Esophagus muscularis mucosa (tissue), 4 donors: ENCODE measurements around the gene CLEC19A. TPM values are rescaled to one million over a fixed set of nuclear protein-coding genes. Genes with fewer than 3 reads are reported as not detected.

Source experiments
- DNase-seq: peaks from one replicate; pipeline ENCODE4 v3.0.0-alpha.2; 2017; ENCODE audit errors: extremely low spot score
- H3K27ac ChIP-seq, 4 donors: fragments of 200-600 bp; sonication (generic); replicated peaks in 1 of 4; 1 replicate in 3 of 4; 2 replicates in 1 of 4; pipeline ENCODE4 v1.5.1; 2016 to 2019; ENCODE audit warnings: mild to moderate bottlenecking in 1 of 4
- H3K27me3 ChIP-seq, 4 donors: fragments of 200-600 bp; sonication (generic); one replicate each; pipeline versions ENCODE4 v1.5.1 to v1.6.0; 2016 to 2019
- H3K36me3 ChIP-seq, 4 donors: fragments of 200-600 bp; sonication (generic); one replicate each; pipeline ENCODE4 v1.5.1; 2016 to 2019
- H3K4me1 ChIP-seq, 4 donors: fragments of 200-600 bp; sonication (generic); one replicate each; pipeline ENCODE4 v1.5.1; 2016 to 2019
- H3K4me3 ChIP-seq, 4 donors: fragments of 200-600 bp; sonication (generic); 1 replicate in 2 of 4; 2 replicates in 2 of 4; pipeline ENCODE4 v1.5.1; 2016 to 2019; ENCODE audit warnings: mild to moderate bottlenecking in 4 of 4, moderate library complexity in 1 of 4
- H3K9me3 ChIP-seq, 4 donors: fragments of 200-600 bp; sonication (generic); 1 replicate in 3 of 4; 2 replicates in 1 of 4; pipeline ENCODE4 v1.5.1; 2016 to 2019
- EP300 ChIP-seq: sonication (generic); formaldehyde crosslinking; IDR thresholded peaks from one replicate; pipeline ENCODE4 v1.6.1; 2017; ENCODE audit warnings: antibody characterized with exemption
- POLR2A ChIP-seq: fragments of 450-650 bp; IDR thresholded peaks from one replicate; pipeline ENCODE4 v1.6.1; 2017; ENCODE audit warnings: antibody characterized with exemption, moderate library complexity, mild to moderate bottlenecking, low read depth
- POLR2AphosphoS5 ChIP-seq, 2 donors: sonication (generic); formaldehyde crosslinking; IDR thresholded peaks; one replicate each; pipeline ENCODE4 v1.6.1; 2017; ENCODE audit warnings: antibody characterized with exemption in 2 of 2
- WGBS: methylation state at CpG from one replicate; pipeline ENCODE4 v1.1.5; 2018; 5-methylcytosine and 5-hydroxymethylcytosine counted together
- intact Hi-C: fragments of 100-400 bp; cut with DNase I; formaldehyde crosslinking; loops from one replicate; pipeline ENCODE4 v1.15.1; 2023
- total RNA-seq, 4 donors: library from RNA; depleted of rRNA; stranded (reverse); fragments of >200 nt; gene quantifications; one replicate each; pipeline versions ENCODE4 v1.1.0 to v1.2.1, GENCODE V29; 2016
- TF ChIP-seq, protein P1 (sequence below), 3 experiments: fragments of 200-600 bp in 2 of 3; fragments of 450-650 bp in 1 of 3; sonication (generic) in 2 of 3; IDR thresholded peaks; one replicate each; pipeline ENCODE4 v1.5.1; 2017 to 2019; ENCODE audit warnings: antibody characterized with exemption in 3 of 3, mild to moderate bottlenecking in 2 of 3, moderate library complexity in 1 of 3

The CLEC19A gene
- total RNA-seq, 4 donors from 2014 or later: not detected

DNA sequence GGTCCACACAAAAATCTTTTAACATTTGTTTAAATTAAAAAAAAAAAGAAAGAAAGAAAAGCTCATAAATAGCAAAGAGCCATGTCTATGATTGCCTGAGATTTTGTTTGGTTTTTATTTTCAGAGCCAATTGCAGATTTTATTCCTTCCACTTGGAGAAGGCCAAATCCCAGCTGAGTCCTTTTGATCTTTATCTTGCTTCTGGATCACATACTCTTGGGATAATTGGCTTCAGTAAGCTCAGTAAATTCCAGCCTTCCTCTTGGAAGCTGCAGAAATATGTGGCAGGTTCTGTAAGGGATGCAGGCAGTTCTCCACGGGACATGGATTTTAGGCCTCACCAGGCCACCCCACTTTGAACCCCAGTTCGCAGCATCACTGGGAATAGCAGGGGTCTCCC, 68.8 kb downstream of the CLEC19A start:
- TF ChIP-seq, protein P1, sequence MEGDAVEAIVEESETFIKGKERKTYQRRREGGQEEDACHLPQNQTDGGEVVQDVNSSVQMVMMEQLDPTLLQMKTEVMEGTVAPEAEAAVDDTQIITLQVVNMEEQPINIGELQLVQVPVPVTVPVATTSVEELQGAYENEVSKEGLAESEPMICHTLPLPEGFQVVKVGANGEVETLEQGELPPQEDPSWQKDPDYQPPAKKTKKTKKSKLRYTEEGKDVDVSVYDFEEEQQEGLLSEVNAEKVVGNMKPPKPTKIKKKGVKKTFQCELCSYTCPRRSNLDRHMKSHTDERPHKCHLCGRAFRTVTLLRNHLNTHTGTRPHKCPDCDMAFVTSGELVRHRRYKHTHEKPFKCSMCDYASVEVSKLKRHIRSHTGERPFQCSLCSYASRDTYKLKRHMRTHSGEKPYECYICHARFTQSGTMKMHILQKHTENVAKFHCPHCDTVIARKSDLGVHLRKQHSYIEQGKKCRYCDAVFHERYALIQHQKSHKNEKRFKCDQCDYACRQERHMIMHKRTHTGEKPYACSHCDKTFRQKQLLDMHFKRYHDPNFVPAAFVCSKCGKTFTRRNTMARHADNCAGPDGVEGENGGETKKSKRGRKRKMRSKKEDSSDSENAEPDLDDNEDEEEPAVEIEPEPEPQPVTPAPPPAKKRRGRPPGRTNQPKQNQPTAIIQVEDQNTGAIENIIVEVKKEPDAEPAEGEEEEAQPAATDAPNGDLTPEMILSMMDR (IDR thresholded peaks at IDR 0.05): no peak
- TF ChIP-seq EP300 (no peak), POLR2A (no peak), POLR2AphosphoS5 (IDR thresholded peaks at IDR 0.05) (no peak)
- DNase-seq: no peak

DNA sequence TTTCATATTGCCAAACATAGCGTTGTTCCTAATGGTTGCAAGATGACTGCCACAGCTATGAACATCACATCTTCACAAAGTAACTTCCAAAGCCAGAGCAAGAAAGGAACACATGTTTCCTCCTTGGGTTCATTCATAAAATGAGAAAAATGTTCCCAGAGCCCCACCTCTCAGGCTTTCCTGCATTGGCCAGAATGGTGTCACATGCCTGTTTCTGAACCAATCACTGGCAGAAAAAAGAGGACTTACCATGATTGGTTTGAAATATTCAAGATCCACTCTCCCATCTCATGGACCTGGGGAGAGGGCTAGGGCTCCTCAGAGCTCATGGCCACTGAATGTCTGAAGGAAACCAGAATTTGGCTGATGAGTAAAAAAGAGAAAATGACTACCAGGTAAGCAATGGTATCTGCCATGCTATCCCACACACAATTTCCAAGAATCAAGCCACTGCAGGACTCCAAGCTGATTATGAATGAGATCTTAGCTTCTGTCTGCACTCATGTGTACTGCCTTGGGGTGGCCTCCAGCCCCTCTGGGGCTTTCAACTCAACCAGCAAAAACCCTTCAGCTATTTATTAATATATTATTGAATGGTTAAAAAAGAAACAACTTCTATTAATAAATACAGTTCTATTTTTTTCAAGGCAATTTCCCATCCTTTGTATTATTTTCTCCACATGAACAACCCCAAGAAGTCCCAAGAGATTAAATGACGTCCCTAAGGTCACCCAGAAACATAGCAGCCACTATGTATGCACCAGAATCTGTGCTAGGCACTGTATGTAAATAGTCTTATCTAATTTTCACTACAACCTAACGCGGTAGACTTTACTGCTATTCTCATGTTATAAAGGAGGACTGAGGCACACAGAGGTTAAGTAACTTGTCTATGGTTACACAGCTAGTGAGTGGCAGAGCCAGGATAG, 70.8 kb downstream of the CLEC19A start:
- H3K9me3 ChIP-seq: no peaks in the 10 kb centered on the region
- 87% methylated on average over 4 of the region's 4 CpGs for WGBS
- TF ChIP-seq EP300: no peak
- no peak for DNase-seq
- intact Hi-C loops: no loop called here
- no peaks in the 10 kb centered on the region for H3K36me3 ChIP-seq
- H3K27me3 ChIP-seq: no peaks in the 10 kb centered on the region
- H3K4me3 ChIP-seq: no peak overlapping the region
- H3K27ac ChIP-seq: no peak overlapping the region
- no peaks in the 10 kb centered on the region for H3K4me1 ChIP-seq

More for the DNA sequence above, 68.8 kb downstream of the CLEC19A start:
- intact Hi-C loops: no loop called here
- H3K27ac ChIP-seq: no peak overlapping the region
- H3K27me3 ChIP-seq: no peaks in the 10 kb centered on the region
- WGBS: 72% methylated on average over 2 of the region's 2 CpGs
- no peaks in the 10 kb centered on the region for H3K36me3 ChIP-seq
- H3K4me3 ChIP-seq: no peak overlapping the region
- no peaks in the 10 kb centered on the region for H3K9me3 ChIP-seq
- no peaks in the 10 kb centered on the region for H3K4me1 ChIP-seq

DNA sequence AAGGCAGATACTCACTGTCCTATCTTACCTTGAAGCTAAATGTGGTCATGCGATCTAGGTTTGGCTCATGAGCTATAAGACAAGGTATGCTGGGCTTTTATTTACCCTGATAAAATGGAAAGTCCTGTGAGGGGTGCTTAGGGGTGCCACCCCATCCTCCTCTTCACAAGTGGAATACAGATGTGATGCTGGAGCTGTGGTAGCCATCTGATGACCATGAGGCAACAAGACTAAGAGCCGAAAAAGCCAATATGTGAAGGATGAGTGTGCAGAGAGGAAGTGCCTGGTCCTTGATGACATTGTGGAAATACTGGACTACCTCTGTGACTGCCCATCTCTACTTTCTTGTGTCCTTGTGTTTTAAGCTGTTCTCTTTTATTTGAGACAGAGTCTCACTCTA, 74.0 kb downstream of the CLEC19A start:
- H3K4me1 ChIP-seq: no peaks in the 10 kb centered on the region
- no peak overlapping the region for H3K4me3 ChIP-seq
- TF ChIP-seq EP300 (no peak), POLR2AphosphoS5 (IDR thresholded peaks at IDR 0.05) (no peak), POLR2A (no peak)
- TF ChIP-seq, protein P1 (IDR thresholded peaks at IDR 0.05): no peak
- intact Hi-C loops: no loop called here
- no peak overlapping the region for H3K27ac ChIP-seq
- DNase-seq: no peak
- H3K27me3 ChIP-seq: no peaks in the 10 kb centered on the region
- no peaks in the 10 kb centered on the region for H3K9me3 ChIP-seq
- no peaks in the 10 kb centered on the region for H3K36me3 ChIP-seq
- WGBS: 98% methylated on average over 2 of the region's 2 CpGs

Other genes with a start within 250 kb of the CLEC19A start
- gene COQ7, start 218.1 kb upstream of the CLEC19A start, total RNA-seq: 10 to 100 TPM; 19.1 to 31.2 (median 28.8) TPM
- 100 to 1,000 TPM in 1 of 4 donors, 10 to 100 TPM in 3; 56.1 to 111 (median 83.2) TPM for gene ITPRIPL2, start 171.8 kb upstream of the CLEC19A start, total RNA-seq
- gene SYT17, start 117.5 kb upstream of the CLEC19A start, total RNA-seq: 1 to 10 TPM; 5.0 to 8.7 (median 6.2) TPM
- under 1 TPM; under 0.01 to 0.42 (median 0.12) TPM for gene TMC5, start 132.2 kb downstream of the CLEC19A start, total RNA-seq
- gene GDE1, start 236.4 kb downstream of the CLEC19A start, total RNA-seq: 100 to 1,000 TPM in 3 of 4 donors, 10 to 100 TPM in 1; 90.9 to 124 (median 109) TPM
- 10 to 100 TPM; 14.0 to 16.1 (median 15.1) TPM for gene CCP110, start 238.2 kb downstream of the CLEC19A start, total RNA-seq